Heart right ventricle (tissue), 16 donors: ENCODE results near the gene VDAC2. TPM values are rescaled to one million over a fixed set of nuclear protein-coding genes. Genes with fewer than 3 reads are reported as not detected.
"Not testable (repeated sequence)": the region's sequence is repeated elsewhere in the genome, so short reads cannot be mapped to it uniquely, and the experiment has no call there.

Source experiments
- ATAC-seq, 8 donors: fragments of 200-7000 bp; cut with Tn5 transposase; one replicate each; pipeline ENCODE4 v1.9.1; 2020; ENCODE audit warnings: mild to moderate bottlenecking in 8 of 8, moderate library complexity in 8 of 8, moderate number of reproducible peaks in 1 of 8
- DNase-seq, 2 donors: peaks; one replicate each; pipeline ENCODE4 v3.0.0-alpha.2; 2020
- H3K27ac ChIP-seq, 10 donors: fragments of 200-600 bp; sonication (generic) in 2 of 10; one replicate each; pipeline versions ENCODE4 v1.5.0 to v1.8.0; 2020 to 2022; ENCODE audit warnings: mild to moderate bottlenecking in 3 of 10
- H3K27me3 ChIP-seq, 7 donors: fragments of 200-600 bp; one replicate each; pipeline ENCODE4 v1.8.0; 2021 to 2022; ENCODE audit warnings: mild to moderate bottlenecking in 2 of 7
- H3K36me3 ChIP-seq, 9 donors: fragments of 200-600 bp; sonication (generic) in 1 of 9; one replicate each; pipeline versions ENCODE4 v1.5.0 to v1.8.0; 2020 to 2022; ENCODE audit warnings: mild to moderate bottlenecking in 2 of 9
- H3K4me1 ChIP-seq, 9 donors: fragments of 200-600 bp; sonication (generic) in 1 of 9; one replicate each; pipeline versions ENCODE4 v1.5.0 to v1.8.0; 2020 to 2022; ENCODE audit warnings: mild to moderate bottlenecking in 4 of 9
- H3K4me3 ChIP-seq, 10 donors: fragments of 200-600 bp; sonication (generic) in 2 of 10; one replicate each; pipeline versions ENCODE4 v1.5.0 to v1.8.0; 2020 to 2022; ENCODE audit warnings: mild to moderate bottlenecking in 7 of 10, moderate library complexity in 2 of 10
- H3K9me3 ChIP-seq, 11 donors: fragments of 200-600 bp in 10 of 11; sonication (generic) in 2 of 11; one replicate each; pipeline versions ENCODE4 v1.5.0 to v1.8.0; 2013 to 2022; ENCODE audit warnings: mild to moderate bottlenecking in 2 of 11, control low read depth in 1 of 11, moderate library complexity in 1 of 11
- CTCF ChIP-seq, 9 donors: fragments of 200-600 bp; sonication (generic) in 2 of 9; IDR thresholded peaks; one replicate each; pipeline versions ENCODE4 v1.5.0 to v1.8.0; 2021 to 2022; ENCODE audit warnings: antibody characterized with exemption in 9 of 9, mild to moderate bottlenecking in 5 of 9, moderate library complexity in 1 of 9
- WGBS, 2 donors: extraction: QIAGEN DNeasy Blood & Tissue Kit; methylation state at CpG; one replicate each; pipeline ENCODE4 v1.1.7; 2013; ENCODE audit warnings: inconsistent platforms in 1 of 2; 5-methylcytosine and 5-hydroxymethylcytosine counted together
- intact Hi-C, 10 donors: fragments of 100-400 bp; cut with DNase I; formaldehyde crosslinking; loops; one replicate each; pipeline versions ENCODE4 v1.11.1 to v1.14.2; 2022
- polyA plus RNA-seq, 2 donors: library from polyadenylated mRNA; stranded (reverse); fragments of 200-250 nt; gene quantifications; one replicate each; pipeline ENCODE4 v1.2.3, GENCODE V29; 2013
- total RNA-seq, 10 donors: library from RNA; stranded (reverse); fragmentation: NEBNext Ultra II Directional in 3 of 10; extraction: Animal tissue kit (Norgen Biotek cat#: 25700) in 3 of 10; gene quantifications; one replicate each; pipeline versions ENCODE4 v1.2.1 to v1.2.4, GENCODE V29; 2021 to 2023
- donor health status: Arrhythmogenic right ventricular cardiomyopathy.
- donor health status: ischemic (EF 13 %, LVEDD 7.1; RV severe dilation, severe dysfunction).
- donor health status: healthy with polysubstance abuse.
- donor health status: DM: no; HTN: yes; CAD: no.
- donor health status: DM: no; HTN: no; CAD: no.
- donor health status: ischemic (EF 25% LVEDD 6.9; RV normal size, moderate dysfunction).
- donor health status: ischemic (EF 25% LVEDD 5.7; RV mildly dilated, moderate dysfunction).
- donor health status: healthy.
- donor health status: DM: yes; HTN: yes; CAD: no.
- donor health status: Ischemic cardiomyopathy.
- donor health status: ischemic (EF 35%, LVEDD 5.7; RV mildly dilated, moderate dysfunction).
- donor health status: nonischemic (EF 11% LVEDD 7.7; RV severe dilation, severe dysfunction).
- donor health status: DM: yes; HTN: yes; CAD: no.
- donor health status: PGD.
- donor health status: ischemic (EF 29% LVEDD 5.4; RV normal size, mild dysfunction).
- donor health status: nonischemic (EF 23%, LVEDD 6.1; RV moderate dilation, normal function).

The VDAC2 gene
- total and polyA plus RNA-seq, 12 donors: 193 to 606 (median 484) TPM

GRCh38 chr10:75186310-75186709 lies 24.3 kb upstream of the VDAC2 start:
- ATAC-seq (no peak), DNase-seq (no peak)
- no peaks in the 10 kb centered on the region for H3K27me3 ChIP-seq
- no peak overlapping the region for H3K4me3 ChIP-seq
- H3K36me3 ChIP-seq: peaks cover 0 to 5% (median 0%) of the 10 kb centered on the region in 9 donors
- no peaks in the 10 kb centered on the region for H3K9me3 ChIP-seq
- peak overlapping the region in 1 of 10 donors; percentile 15 for H3K27ac ChIP-seq
- intact Hi-C loops: loop anchor here in 6 of 10 donors (2.0 to 10.0 kb wide), 4 partner anchors 41 to 72 kb away; partner anchors contain the start of gene SAMD8 (in 2 of the 6)
- WGBS, 2 donors: 75 to 78% methylated on average over 4 of the region's 4 CpGs
- peaks cover 0 to 28% (median 6%) of the 10 kb centered on the region in 9 donors for H3K4me1 ChIP-seq
- no peak for TF ChIP-seq CTCF (IDR thresholded peaks at IDR 0.05)

GRCh38 chr10:75187961-75188426 lies 22.6 kb upstream of the VDAC2 start:
- peaks cover 0 to 38% (median 20%) of the 10 kb centered on the region in 9 donors for H3K4me1 ChIP-seq
- peak overlapping the region in 4 of 10 donors; percentile 1 to 39 (median 20) for H3K27ac ChIP-seq
- intact Hi-C loops: loop anchor here in 8 of 10 donors (1.0 to 10.0 kb wide), 6 partner anchors 39 to 73 kb away; partner anchors contain the start of genes SAMD8 (in 2 of the 8) and COMTD1 (in 1 of the 8)
- 77 to 86% methylated on average over 3 of the region's 3 CpGs for WGBS, 2 donors
- no peaks in the 10 kb centered on the region for H3K36me3 ChIP-seq
- TF ChIP-seq CTCF (IDR thresholded peaks at IDR 0.05): peak; percentile 47 to 80 (median 70)
- H3K4me3 ChIP-seq: no peak overlapping the region
- H3K9me3 ChIP-seq: no peaks in the 10 kb centered on the region
- DNase-seq: peak in 1 of 2 donors; percentile 52
- ATAC-seq: peak in 7 of 8 donors; percentile 18 to 60 (median 35)
- no peaks in the 10 kb centered on the region for H3K27me3 ChIP-seq

- not testable (repeated sequence) for H3K27me3 ChIP-seq, H3K36me3 ChIP-seq, H3K4me3 ChIP-seq, ATAC-seq, H3K9me3 ChIP-seq, DNase-seq
- 93 to 96% methylated on average over 9 of the region's 9 CpGs for WGBS, 2 donors
- intact Hi-C loops: loop anchor here in 7 of 10 donors (1.0 to 10.0 kb wide), 5 partner anchors 39 to 74 kb away; partner anchors contain the start of genes SAMD8 (in 2 of the 7) and COMTD1 (in 1 of the 7)
- Histone ChIP-seq H3K4me1 (peaks cover 0 to 38% (median 20%) of the 10 kb centered on the region in 9 donors), H3K27ac (peak overlapping the region in 2 of 10 donors; percentile 22 to 39)
These were observed 22.1 kb upstream of the VDAC2 start for GRCh38 chr10:75188522-75188921.

GRCh38 chr10:75189266-75190096 lies 21.1 kb upstream of the VDAC2 start:
- H3K4me1 ChIP-seq: peaks cover 0 to 38% (median 20%) of the 10 kb centered on the region in 9 donors
- H3K4me3 ChIP-seq: no peak overlapping the region
- intact Hi-C loops: loop anchor here in 8 of 10 donors (2.0 to 10.0 kb wide), 4 partner anchors 38 to 75 kb away; partner anchors contain the start of gene SAMD8 (in 3 of the 8)
- H3K27me3 ChIP-seq: no peaks in the 10 kb centered on the region
- no peak overlapping the region for H3K27ac ChIP-seq
- no peak for TF ChIP-seq CTCF (IDR thresholded peaks at IDR 0.05)
- 88 to 94% methylated on average over 12 of the region's 12 CpGs for WGBS, 2 donors
- no peaks in the 10 kb centered on the region for H3K36me3 ChIP-seq
- no peaks in the 10 kb centered on the region for H3K9me3 ChIP-seq
- no peak for DNase-seq
- peak in 1 of 8 donors; percentile 13 for ATAC-seq
